K562 treated with DMSO at 1 percent for 12 hours (cell line): ENCODE data around the gene GIMD1. TPM values are rescaled to one million over a fixed set of nuclear protein-coding genes. Genes with fewer than 3 reads are reported as not detected.

Source experiments
- total RNA-seq: library from RNA; unstranded; fragments of 300-600 nt; gene quantifications from 2 replicates; pipeline ENCODE4 v1.2.3, GENCODE V29; 2022; ENCODE audit not compliant: insufficient read depth

GIMD1 gene
- not detected in 2 replicates for total RNA-seq

DNA sequence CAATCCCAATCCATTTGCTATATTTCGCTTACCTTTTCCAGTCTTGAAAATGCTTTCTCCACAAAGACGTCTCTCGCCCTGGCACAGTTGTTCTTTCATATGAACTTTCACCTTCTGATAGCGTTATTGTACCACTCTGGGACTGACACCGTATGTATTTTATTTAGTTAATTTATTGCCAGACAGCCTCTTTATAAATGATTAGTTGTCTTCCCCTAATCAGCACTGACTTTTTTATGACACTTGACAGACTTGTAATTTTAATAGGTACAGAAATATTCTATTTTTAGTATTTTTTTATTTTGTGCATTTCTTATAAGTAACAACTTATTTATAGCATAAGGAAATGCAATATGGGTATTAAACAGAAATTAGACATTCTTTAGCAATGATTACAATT, at the start of gene GIMD1:
Gene GIMD1, minus strand, starts transcription at position 101 of the 400 bp plus-strand sequence. CDS start 1,343 bp downstream, outside the sequence.

GRCh38 chr4:106315968-106316772, 52.4 kb downstream of the GIMD1 start, which contains the start of the genes AIMP1 and TBCK:
Gene AIMP1, plus strand, starts transcription at chr4:106316550. Its CDS starts 8,460 bp downstream, at chr4:106325010.
Gene TBCK, minus strand, starts transcription at chr4:106316209. Its CDS starts 7,249 bp downstream, at chr4:106308960.

Other genes starting within 250 kb of the GIMD1 start
- gene TBCK, start 52.6 kb downstream of the GIMD1 start, total RNA-seq = 3.8 and 7.7 TPM in 2 replicates
- gene AIMP1, start 52.2 kb downstream of the GIMD1 start, total RNA-seq = 24.8 and 26.0 TPM in 2 replicates